ENCODE data around the gene HPX. TPM values are rescaled to one million over a fixed set of nuclear protein-coding genes. Genes with fewer than 3 reads are reported as not detected.

The HPX gene
- total RNA-seq, 1 donor, result not detected

DNA sequence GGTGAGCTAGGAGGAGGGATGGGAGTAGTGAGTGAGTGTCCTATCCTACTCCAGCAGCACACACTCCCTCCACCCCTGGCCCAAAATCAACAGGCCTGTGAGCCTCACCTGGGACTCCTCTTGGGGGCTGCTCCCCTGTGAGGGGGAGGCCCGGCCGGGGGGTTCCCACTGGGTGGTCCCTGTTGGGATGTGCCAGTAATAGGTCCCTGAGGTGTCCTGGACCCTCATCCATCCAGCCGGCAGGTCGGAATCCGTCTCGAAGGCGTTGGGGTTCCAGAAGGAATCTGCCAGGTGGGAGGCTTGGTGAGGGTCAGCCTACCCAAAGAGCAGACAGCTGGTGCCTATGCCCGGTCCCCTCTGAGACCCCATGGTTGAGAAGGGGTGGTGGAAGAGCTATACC, 37.2 kb downstream of the HPX start:
- H3K4me3 ChIP-seq (ENCODE audit: low read depth, low read length), result no peak overlapping the region
- no peak for DNase-seq (ENCODE audit: low read depth)
- TF ChIP-seq, protein P1, sequence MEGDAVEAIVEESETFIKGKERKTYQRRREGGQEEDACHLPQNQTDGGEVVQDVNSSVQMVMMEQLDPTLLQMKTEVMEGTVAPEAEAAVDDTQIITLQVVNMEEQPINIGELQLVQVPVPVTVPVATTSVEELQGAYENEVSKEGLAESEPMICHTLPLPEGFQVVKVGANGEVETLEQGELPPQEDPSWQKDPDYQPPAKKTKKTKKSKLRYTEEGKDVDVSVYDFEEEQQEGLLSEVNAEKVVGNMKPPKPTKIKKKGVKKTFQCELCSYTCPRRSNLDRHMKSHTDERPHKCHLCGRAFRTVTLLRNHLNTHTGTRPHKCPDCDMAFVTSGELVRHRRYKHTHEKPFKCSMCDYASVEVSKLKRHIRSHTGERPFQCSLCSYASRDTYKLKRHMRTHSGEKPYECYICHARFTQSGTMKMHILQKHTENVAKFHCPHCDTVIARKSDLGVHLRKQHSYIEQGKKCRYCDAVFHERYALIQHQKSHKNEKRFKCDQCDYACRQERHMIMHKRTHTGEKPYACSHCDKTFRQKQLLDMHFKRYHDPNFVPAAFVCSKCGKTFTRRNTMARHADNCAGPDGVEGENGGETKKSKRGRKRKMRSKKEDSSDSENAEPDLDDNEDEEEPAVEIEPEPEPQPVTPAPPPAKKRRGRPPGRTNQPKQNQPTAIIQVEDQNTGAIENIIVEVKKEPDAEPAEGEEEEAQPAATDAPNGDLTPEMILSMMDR (IDR thresholded peaks at IDR 0.05; ENCODE audit: insufficient read depth, low read depth, low read length), result no peak

DNA sequence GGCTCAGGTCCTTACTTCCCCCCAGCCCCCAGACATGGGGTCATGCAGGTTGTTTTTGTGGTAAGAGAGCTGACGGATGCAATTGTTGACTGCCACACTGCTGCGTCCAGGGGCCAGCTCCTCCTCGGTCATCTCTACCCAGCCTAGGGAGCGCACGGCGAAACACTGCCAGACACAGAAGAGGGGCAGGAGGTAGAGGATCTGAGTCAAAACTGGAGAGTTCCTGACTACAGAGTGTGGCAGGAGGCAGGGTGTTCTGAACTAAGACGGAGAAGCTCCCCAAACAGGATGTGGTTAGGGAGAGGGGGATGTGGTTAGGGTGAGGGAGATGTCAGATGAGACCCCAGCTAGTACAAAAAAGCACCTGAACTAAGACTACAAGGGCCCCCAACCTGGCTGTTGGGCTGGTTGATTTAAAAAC, 38.2 kb downstream of the HPX start:
- DNase-seq (ENCODE audit: low read depth), result no peak
- TF ChIP-seq, protein P1 (IDR thresholded peaks at IDR 0.05; ENCODE audit: insufficient read depth, low read depth, low read length), result no peak
- no peak overlapping the region for H3K4me3 ChIP-seq (ENCODE audit: low read depth, low read length)

DNA sequence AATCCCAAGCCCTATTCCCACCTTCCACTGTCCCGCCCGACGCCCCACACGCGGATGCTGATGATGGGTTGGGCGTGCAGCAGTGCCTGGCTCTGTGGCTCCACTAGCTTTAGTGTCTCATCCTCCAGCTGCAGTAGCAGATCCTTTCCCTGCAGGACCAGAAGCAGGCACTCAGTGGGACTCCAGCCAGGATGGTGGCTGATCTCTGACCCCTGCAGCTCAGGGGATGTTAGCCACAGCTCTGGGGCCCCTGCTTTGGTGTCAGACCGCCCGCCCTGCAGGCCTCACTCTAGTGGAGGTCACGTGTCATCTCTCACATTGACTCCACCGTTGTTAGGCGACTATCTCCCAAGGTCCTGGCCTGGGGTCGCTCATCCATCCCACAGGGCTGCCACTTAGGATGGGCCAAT, 38.7 kb downstream of the HPX start:
- no peak for DNase-seq (ENCODE audit: low read depth)
- H3K4me3 ChIP-seq (ENCODE audit: low read depth, low read length), result no peak overlapping the region
- TF ChIP-seq, protein P1 (IDR thresholded peaks at IDR 0.05; ENCODE audit: insufficient read depth, low read depth, low read length), result no peak

DNA sequence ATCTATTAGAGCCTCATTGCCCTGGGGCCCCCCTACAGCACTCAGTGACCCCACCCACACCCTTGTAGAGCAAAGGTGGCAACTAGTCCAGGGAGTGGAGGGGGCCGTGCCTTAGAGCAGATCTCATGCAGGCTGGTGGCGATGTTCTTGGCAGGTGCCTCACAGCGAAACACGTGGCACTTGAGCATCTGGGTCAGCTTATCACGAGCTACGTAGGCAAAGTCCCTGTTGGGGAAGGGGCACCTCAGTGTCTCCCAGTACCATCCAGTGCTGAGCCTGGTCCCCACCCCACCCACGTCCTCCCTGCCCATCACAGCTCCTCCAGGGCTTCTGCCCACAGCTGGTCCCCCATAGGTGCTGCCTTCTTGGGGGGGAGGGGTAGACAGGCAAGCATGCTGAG, 39.3 kb downstream of the HPX start:
- TF ChIP-seq, protein P1 (IDR thresholded peaks at IDR 0.05; ENCODE audit: insufficient read depth, low read depth, low read length), result no peak
- no peak for DNase-seq (ENCODE audit: low read depth)
- no peak overlapping the region for H3K4me3 ChIP-seq (ENCODE audit: low read depth, low read length)

DNA sequence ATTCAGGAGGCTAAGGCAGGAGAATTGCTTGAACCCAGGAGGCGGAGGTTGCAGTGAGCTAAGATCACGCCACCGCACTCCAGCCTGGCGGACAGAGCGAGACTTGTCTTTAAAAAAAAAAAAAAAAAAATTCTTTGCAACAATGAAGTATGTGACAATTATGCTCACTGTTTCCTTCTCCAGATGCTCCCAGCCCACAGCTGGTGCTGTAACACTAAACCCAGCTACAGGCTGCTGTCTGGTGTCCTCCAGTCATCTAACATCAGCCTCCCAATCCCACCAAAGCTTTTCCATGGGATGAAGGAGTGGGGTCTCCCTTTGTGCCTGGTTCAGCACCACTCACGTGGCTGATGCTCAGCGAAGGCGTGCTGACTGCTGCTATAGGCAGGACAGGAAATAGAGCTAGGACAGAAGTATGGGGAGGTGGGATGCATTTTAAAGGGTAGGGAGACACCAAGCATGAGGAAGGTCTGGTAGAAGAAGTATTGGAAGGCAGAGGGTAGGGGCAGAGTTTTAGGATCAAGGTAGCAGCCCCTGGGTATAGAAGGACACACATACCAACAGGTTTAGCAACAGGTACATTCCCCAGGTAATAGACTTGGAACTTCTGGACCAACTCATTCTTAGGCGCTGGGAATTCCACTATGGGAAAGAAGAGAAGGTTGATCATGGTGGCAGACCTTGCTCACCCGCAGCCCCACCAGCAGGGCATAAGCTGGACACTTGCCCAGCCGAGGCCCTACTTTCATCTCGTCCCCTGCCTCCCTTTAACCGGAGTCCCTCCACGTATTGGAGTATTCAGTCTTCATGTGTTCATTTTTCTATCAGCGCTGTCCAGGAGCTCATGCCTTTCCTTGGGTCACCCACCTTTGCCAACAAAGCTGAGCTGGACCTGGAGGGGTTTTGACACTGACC, 40.1 kb downstream of the HPX start:
- TF ChIP-seq, protein P1 (IDR thresholded peaks at IDR 0.05; ENCODE audit: insufficient read depth, low read depth, low read length), result no peak
- no peak for DNase-seq (ENCODE audit: low read depth)

DNA sequence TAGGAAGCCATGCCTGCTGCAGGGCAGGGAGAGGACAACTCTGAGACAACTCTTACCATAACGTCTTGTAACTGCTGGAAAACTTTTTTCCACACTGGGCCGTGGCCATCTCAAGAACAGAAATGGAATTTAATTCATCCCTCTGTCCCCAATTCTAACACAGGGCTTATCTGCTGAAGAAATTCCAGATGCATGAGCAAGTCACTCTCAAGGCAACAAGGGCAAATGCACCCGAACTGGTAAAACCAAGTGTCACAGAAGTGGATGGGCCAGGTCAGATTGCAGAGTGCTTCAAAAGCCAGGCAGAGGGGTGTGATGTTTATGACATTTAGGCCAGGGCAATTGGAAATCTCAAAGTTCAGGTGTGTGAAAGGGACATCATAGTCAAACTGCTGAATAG, 43.2 kb downstream of the HPX start:
- no peak for DNase-seq (ENCODE audit: low read depth)
- TF ChIP-seq, protein P1 (IDR thresholded peaks at IDR 0.05; ENCODE audit: insufficient read depth, low read depth, low read length), result no peak

More for the DNA sequence above, 40.1 kb downstream of the HPX start:
- no peak overlapping the region for H3K4me3 ChIP-seq (ENCODE audit: low read depth, low read length)

More for the DNA sequence above, 43.2 kb downstream of the HPX start:
- no peak overlapping the region for H3K4me3 ChIP-seq (ENCODE audit: low read depth, low read length)
